ENCODE data around the gene ASPA. TPM values are rescaled to one million over a fixed set of nuclear protein-coding genes. Genes with fewer than 3 reads are reported as not detected.
"Not testable (repeated sequence)": the region's sequence is repeated elsewhere in the genome, so short reads cannot be mapped to it uniquely, and the experiment has no call there.

ASPA gene
- total RNA-seq, 2 experiments from 2014 or later: not detected

DNA sequence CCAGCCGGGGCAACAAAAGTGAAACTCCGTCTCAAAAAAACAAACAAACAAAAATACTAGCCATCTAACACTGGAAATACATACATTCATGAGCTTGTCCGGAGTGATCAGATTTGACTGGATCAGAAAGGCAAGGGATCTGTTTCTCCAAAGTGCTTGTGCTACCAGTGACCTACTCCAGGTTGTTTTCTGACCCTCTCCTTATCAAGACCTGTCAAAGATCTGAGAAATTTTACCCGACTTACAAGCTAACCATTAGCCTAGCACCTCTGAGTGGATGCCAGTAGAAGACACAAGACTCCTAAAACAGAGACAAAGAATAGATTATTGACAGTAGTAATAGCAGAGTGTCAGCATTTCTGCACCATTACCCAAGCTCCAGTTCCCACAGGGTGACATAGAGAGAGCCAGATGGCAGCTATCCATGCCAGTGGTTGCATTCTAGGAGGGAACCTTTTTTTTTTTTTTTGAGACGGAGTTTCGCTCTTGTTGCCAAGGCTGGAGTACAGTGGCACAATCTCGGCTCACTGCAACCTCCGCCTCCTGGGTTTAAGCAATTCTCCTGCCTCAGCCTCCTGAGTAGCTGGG is 9.8 kb downstream of the ASPA start:
- Mint-ChIP-seq H3K4me1 (no peaks in the 10 kb centered on the region), H3K4me3 (no peak overlapping the region), H3K27me3 (peaks cover 28% of the 10 kb centered on the region), H3K27ac (no peak overlapping the region), H3K9me3 (no peaks in the 10 kb centered on the region), H3K36me3 (no peaks in the 10 kb centered on the region)
- DNase-seq: no peak

DNA sequence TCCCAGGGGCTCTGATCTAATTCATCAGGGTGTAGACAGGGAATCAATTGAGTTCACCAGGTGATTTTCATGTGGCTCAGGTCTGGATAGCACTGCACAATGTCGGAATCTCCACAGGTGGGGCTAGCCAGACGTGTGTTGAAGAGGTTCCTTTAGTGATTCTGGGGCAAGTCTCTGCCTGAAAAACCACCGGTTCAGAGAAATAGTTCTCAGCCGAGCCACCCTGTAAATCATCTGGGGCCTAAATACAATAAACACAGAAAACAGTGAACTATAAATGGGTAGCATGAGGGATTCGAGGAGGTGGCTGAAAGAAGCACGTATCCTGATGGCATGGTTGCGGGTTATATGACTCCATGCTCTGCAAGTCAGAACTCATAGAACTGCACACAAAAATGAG is 21.3 kb downstream of the ASPA start:
- no peak for DNase-seq
- H3K27me3 Mint-ChIP-seq: no peaks in the 10 kb centered on the region
- H3K9me3 Mint-ChIP-seq: no peaks in the 10 kb centered on the region
- H3K4me3 Mint-ChIP-seq: no peak overlapping the region
- H3K4me1 Mint-ChIP-seq: no peaks in the 10 kb centered on the region
- no peaks in the 10 kb centered on the region for H3K36me3 Mint-ChIP-seq
- H3K27ac Mint-ChIP-seq: no peak overlapping the region

DNA sequence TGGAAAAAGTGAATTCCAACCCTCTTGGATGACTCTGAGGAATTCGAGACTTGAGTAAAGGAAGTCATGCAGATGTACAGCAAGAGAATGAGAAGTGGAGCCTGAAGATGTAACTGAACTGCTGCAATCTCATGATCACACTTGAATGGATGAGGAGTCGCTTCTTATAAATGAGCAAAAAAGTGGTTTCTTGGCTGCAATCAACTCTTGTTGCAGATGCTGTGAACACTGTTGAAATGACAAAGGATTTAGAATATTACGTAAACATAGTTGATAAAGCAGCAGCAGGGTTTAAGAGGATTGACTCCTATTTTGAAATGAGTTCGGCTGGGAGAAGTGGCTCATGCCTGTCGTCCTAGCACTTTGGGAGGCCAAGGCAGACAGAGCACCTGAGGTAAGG is 25.5 kb downstream of the ASPA start:
- Mint-ChIP-seq H3K4me3 (no peak overlapping the region), H3K36me3 (no peaks in the 10 kb centered on the region), H3K9me3 (no peaks in the 10 kb centered on the region), H3K27ac (no peak overlapping the region), H3K4me1 (no peaks in the 10 kb centered on the region), H3K27me3 (no peaks in the 10 kb centered on the region)
- DNase-seq: no peak

DNA sequence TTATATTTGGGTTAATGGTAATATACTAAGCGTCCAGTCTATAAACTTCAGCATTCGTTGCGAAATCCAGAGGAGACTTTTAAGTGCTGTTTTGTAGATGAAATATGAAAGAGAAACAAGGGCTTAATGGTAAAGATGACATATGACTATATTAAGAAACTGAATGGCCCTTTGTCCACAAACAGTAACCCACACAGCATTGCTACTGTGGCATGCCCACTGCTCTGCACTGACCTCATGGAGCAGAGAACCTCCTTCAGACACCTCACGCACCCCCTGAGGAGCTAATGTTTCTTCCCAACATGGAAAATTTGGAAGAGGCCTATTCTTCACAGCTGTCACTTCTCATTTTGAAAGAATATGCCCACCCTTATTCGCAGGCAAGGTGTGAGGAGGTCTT is 26.7 kb downstream of the ASPA start:
- Mint-ChIP-seq H3K36me3 (no peaks in the 10 kb centered on the region), H3K4me1 (no peaks in the 10 kb centered on the region), H3K9me3 (no peaks in the 10 kb centered on the region), H3K4me3 (no peak overlapping the region), H3K27me3 (no peaks in the 10 kb centered on the region), H3K27ac (no peak overlapping the region)
- DNase-seq: no peak

DNA sequence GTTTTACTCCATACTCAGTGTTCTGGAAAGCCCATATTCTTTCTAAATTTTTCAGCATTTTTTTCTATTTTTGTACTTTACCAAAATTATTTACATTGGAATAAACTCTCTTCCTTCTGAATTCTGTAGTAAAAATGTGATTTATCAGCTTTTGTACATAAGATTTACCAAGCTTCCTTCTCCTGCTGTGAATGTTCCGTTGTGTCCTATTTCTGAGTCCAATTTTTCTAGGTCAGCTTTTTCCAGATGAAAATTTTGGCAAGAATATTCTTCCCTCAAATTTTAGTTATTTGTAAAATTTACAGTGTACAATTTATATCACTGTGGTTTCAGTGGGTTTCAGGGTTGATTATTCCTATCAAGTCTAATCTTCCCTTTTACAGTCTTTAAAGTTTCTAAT is 27.5 kb downstream of the ASPA start:
- Mint-ChIP-seq H3K4me3 (no peak overlapping the region), H3K9me3 (no peaks in the 10 kb centered on the region), H3K4me1 (no peaks in the 10 kb centered on the region), H3K27me3 (no peaks in the 10 kb centered on the region), H3K27ac (no peak overlapping the region), H3K36me3 (no peaks in the 10 kb centered on the region)
- DNase-seq: no peak

DNA sequence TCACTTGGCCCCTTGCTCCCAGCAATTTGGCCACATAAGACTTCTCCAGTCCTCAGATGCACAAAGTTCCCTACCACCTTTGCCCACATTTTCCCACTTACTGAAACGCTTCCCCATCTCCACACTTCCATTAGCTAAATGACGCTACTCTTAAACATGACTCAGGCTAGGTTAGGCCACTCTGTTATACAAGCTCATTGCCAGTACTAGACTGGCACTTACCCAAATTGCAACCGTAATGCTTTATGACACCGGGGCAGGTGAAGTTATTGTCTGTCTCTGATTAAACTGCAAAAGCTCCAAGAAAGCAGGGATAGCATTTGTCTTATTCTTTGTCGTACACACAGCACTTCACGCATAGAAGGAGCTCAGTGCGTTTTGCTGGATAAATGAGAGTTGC is 29.2 kb downstream of the ASPA start:
- Mint-ChIP-seq H3K36me3 (no peaks in the 10 kb centered on the region), H3K4me3 (no peak overlapping the region), H3K9me3 (peaks cover 4% of the 10 kb centered on the region), H3K27ac (no peak overlapping the region), H3K4me1 (no peaks in the 10 kb centered on the region), H3K27me3 (peaks cover 5% of the 10 kb centered on the region)
- no peak for DNase-seq

DNA sequence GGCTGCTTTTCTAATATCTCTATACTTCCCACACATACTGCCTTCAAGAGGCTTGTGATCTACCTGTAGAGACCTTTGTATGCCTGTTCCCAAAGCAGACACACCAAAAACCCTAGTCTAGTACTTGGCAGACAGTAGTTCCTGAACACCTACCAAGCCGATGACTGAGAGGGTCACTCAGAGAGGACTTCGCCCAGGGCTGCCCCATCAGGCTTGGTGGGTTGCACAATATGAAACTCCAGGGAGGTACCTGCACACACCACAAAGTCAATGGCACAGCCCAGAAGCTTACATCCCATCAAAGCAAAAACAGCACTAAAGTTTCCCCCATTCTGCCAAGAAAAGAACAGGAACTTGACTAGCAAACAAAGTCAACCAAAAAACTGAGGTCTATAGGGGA is 30.3 kb downstream of the ASPA start:
- Mint-ChIP-seq H3K36me3 (no peaks in the 10 kb centered on the region), H3K27ac (no peak overlapping the region), H3K4me1 (no peaks in the 10 kb centered on the region), H3K4me3 (no peak overlapping the region), H3K27me3 (peaks cover 5% of the 10 kb centered on the region), H3K9me3 (peaks cover 4% of the 10 kb centered on the region)
- DNase-seq: no peak

DNA sequence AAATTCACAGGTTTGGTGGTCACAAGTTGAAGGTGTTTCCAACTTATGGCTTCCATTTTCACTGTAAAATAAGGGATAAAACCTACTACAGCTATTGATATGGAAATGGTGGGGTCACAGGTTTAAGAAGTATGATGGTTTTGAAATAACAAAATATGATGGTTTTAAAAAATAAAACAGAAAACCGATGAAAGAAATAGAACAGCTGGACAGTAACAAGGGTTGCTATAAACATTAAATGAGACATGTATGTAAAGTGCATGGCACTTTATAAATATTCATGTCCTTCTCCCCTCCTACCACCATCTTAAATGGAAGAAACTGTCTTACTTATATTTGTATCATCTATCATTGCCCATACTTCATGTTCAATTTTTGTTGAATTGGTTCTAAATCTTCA is 31.3 kb downstream of the ASPA start:
- Mint-ChIP-seq H3K36me3 (no peaks in the 10 kb centered on the region), H3K27ac (no peak overlapping the region), H3K9me3 (peaks cover 4% of the 10 kb centered on the region), H3K27me3 (peaks cover 5% of the 10 kb centered on the region), H3K4me1 (no peaks in the 10 kb centered on the region), H3K4me3 (no peak overlapping the region)
- no peak for DNase-seq

DNA sequence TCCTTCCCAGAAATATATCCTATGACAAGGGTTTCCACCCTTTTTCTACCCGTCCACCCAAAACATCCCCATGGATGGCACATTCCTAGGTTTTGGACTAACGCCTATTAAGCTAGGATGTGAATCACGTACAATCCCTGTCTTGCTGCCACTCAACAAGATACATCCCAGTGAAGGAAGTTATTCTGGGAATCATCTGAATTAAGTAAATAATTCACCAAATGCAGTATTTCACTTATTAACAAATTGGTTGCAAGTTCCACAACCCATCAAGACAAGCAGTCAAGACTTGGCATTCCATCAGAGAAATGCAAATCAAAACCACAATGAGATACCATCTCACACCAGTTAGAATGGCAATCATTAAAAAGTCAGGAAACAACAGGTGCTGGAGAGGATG is 32.1 kb downstream of the ASPA start:
- no peak overlapping the region for H3K4me3 Mint-ChIP-seq
- peaks cover 4% of the 10 kb centered on the region for H3K9me3 Mint-ChIP-seq
- no peak for DNase-seq
- peaks cover 5% of the 10 kb centered on the region for H3K27me3 Mint-ChIP-seq
- no peak overlapping the region for H3K27ac Mint-ChIP-seq
- H3K36me3 Mint-ChIP-seq: no peaks in the 10 kb centered on the region
- H3K4me1 Mint-ChIP-seq: no peaks in the 10 kb centered on the region

DNA sequence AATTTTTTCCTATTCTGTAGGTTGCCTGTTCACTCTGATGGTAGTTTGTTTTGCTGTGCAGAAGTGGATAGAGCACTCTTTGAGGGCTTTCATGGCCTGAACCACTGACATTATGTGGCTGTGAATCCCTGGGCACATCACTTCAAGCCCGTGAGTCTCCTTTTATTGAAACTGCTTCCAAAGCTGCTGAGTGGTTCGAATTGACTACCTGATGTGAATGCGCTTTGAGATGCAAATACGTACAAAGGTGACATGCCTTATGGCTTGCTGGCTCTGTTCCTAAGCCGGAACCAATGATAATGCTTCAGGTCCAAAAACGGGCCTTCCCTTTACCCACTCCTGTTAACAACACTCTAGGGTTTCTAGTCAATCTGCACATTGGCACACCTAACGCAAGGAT is 34.3 kb downstream of the ASPA start:
- no peaks in the 10 kb centered on the region for H3K4me1 Mint-ChIP-seq
- no peak overlapping the region for H3K27ac Mint-ChIP-seq
- no peak overlapping the region for H3K4me3 Mint-ChIP-seq
- peaks cover 5% of the 10 kb centered on the region for H3K27me3 Mint-ChIP-seq
- DNase-seq: no peak
- H3K9me3 Mint-ChIP-seq: peaks cover 4% of the 10 kb centered on the region
- no peaks in the 10 kb centered on the region for H3K36me3 Mint-ChIP-seq

DNA sequence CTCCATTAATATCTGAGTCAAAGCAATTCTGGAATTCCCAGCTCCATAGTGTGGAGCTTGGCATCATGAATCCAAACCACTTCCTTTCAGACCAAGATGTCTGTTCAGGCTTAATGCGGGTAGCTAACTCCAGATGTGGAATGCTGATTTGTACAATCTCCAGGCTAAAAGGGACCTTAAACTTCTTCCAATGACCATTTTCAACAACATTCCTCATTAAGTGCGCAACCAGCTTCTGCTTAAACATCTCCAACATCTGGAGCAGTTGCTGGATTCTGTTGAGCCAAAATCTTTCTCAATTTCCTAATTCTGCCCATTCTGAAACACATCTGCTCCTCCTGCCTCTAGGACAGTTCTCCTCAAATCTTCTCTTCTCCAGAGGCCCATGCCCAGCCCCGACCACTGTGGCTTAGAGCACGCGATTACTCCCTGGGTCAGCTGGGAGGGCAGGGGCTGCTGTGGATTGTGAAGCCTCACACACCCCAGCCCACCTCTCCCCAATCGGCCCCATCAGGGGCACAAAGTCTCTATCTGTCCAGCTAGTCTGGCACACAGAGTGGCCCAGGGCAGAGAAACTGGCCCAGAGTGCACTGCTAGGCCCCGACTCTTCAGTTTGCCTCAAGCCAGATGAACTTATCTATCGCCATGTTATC is 36.2 kb downstream of the ASPA start:
- Mint-ChIP-seq H3K4me1 (no peaks in the 10 kb centered on the region), H3K27me3 (peaks cover 5% of the 10 kb centered on the region), H3K36me3 (no peaks in the 10 kb centered on the region), H3K9me3 (peaks cover 4% of the 10 kb centered on the region), H3K4me3 (no peak overlapping the region), H3K27ac (no peak overlapping the region)
- no peak for DNase-seq

DNA sequence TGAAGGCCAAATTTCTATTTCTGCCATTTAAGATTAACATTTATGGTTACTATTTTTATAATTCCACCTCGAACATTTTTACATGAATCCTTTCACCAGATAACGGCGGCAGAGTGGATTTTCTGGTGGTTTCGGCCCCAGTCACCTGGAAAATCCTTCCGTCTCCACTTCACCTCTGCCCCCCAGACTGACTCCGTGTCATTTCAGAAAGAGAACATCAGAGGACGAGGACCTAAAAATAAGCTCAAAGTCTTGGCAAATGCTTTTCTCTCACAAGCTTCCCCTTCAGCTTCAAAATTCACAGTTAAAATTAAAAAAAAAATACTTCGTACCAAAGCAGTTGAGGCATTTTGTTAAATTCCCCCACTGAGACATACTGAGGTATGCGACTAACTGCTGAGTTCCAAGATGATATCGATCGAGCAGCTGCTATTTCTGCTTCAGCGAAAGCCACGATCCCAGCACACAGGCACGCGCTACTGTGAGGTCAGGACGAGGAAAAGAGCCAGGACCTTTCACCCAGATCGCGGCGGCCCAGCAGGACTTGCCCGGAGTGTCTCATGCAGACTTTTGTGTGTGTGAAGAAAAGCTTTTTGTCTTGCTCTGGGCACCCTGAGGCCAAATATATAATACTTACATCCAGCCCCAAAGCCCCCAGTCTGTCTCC is 36.8 kb downstream of the ASPA start:
- H3K4me1 Mint-ChIP-seq: no peaks in the 10 kb centered on the region
- no peak overlapping the region for H3K27ac Mint-ChIP-seq
- H3K4me3 Mint-ChIP-seq: peak overlapping the region; percentile 14
- H3K9me3 Mint-ChIP-seq: peaks cover 4% of the 10 kb centered on the region
- no peak for DNase-seq
- peaks cover 5% of the 10 kb centered on the region for H3K27me3 Mint-ChIP-seq
- no peaks in the 10 kb centered on the region for H3K36me3 Mint-ChIP-seq

DNA sequence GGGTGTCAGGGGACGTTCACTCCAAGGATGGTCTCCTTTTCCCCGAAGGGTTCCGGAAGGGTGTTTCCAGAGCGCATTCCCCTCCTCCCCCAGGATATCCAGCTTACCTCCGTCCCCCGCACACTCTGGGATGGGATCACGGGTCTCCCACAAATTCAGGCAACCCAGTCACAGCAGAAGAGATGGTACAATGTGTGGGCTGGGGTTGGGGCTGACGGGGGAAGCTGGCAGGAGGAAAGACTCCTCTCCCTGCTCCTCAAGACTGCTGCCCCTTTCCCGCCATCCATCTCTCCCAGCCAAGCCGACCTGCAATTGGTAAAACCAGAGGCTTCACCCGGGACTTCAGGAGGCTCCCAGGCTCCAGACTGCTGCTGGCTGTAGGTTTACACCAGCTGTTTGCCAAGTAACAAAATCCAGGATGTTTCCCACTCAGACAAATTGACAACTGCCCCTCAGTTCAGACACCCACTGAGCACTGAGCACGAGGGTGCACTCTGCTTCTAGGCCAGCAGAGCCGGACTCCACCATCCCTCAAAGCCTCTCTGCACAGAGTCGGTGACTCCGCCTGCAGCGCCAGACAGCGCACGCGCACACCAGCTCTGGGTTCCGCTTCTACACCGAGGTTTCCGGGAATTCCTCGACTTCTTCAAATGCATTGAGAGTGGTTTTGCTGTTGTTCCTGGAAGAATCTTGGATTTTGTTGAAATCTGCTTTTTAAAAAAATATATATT is 37.7 kb downstream of the ASPA start:
- Mint-ChIP-seq H3K27me3 (peaks cover 5% of the 10 kb centered on the region), H3K4me1 (no peaks in the 10 kb centered on the region), H3K4me3 (peak overlapping the region; percentile 57), H3K36me3 (no peaks in the 10 kb centered on the region), H3K9me3 (peaks cover 4% of the 10 kb centered on the region), H3K27ac (no peak overlapping the region)
- no peak for DNase-seq

DNA sequence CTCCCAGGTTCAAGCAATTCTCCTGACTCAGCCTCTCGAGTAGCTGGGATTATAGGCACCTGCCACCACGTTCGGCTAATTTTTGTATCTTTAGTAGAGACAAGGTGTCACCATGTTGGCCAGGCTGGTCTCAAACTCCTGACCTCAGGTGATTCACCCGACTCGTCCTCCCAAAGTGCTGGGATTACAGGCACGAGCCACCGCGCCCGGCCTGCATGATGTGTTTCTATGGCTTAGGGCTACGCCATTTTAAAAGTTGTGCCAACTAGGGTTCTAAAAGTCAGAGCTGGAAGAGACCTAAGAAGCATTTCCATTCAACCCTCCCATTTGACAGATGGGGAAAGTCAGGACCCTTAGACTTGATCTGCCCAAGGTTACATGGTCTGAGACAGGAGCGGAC is 38.4 kb downstream of the ASPA start:
- not testable (repeated sequence) for H3K9me3 Mint-ChIP-seq, DNase-seq, H3K36me3 Mint-ChIP-seq, H3K27me3 Mint-ChIP-seq, H3K4me1 Mint-ChIP-seq, H3K4me3 Mint-ChIP-seq, H3K27ac Mint-ChIP-seq

DNA sequence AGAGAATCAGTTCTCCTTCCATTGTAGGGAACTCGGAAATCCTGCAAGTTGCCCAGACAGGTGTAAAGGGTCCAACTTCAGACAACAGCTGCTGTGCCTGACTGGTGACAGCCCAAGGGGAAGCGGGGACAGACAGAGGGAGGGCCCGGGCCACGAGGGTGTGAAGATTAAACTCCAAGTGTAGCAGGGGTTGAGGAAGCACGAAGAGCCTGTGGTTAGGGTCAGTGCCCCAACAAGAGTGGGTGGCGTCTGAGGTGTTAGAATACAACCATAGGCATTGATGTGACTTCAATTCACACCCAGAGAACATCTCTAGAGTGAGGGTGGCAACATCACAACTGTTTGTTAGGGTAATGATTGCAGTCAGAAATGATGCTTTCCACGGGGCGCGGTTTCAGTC is 39.1 kb downstream of the ASPA start:
- H3K36me3 Mint-ChIP-seq: no peaks in the 10 kb centered on the region

More for the DNA sequence above, 39.1 kb downstream of the ASPA start:
- H3K4me1 Mint-ChIP-seq: no peaks in the 10 kb centered on the region
- no peak overlapping the region for H3K4me3 Mint-ChIP-seq
- H3K27me3 Mint-ChIP-seq: no peaks in the 10 kb centered on the region
- H3K27ac Mint-ChIP-seq: no peak overlapping the region
- no peak for DNase-seq
- no peaks in the 10 kb centered on the region for H3K9me3 Mint-ChIP-seq
